MM.1S (cell line): ENCODE data around the gene OR9I1.

ENCODE experiments used
- DNase-seq: peaks from one replicate; pipeline ENCODE4 v3.0.0-alpha.2; 2015
- H2AFZ ChIP-seq: fragments of 300-600 bp; sonication (generic); 2 replicates; pipeline ENCODE4 v1.6.0; 2016; ENCODE audit warnings: antibody characterized with exemption, low read length
- H3F3A ChIP-seq: fragments of 300-600 bp; sonication (generic); 2 replicates; pipeline ENCODE4 v1.6.1; 2016; ENCODE audit warnings: mild to moderate bottlenecking, antibody characterized with exemption, low read length, moderate library complexity, mixed read lengths; ENCODE audit not compliant: insufficient read depth
- H3K27ac ChIP-seq: fragments of 300-600 bp; sonication (generic); 2 replicates; pipeline ENCODE4 v1.5.1; 2016; ENCODE audit warnings: mild to moderate bottlenecking, low read length
- H3K27me3 ChIP-seq: fragments of 300-600 bp; sonication (generic); replicated peaks from 2 replicates; pipeline ENCODE4 v1.6.0; 2016; ENCODE audit warnings: low read length; ENCODE audit not compliant: insufficient read depth
- H3K36me3 ChIP-seq: fragments of 300-600 bp; sonication (generic); replicated peaks from 2 replicates; pipeline ENCODE4 v1.6.1; 2016; ENCODE audit warnings: mild to moderate bottlenecking, low read length, mixed read lengths; ENCODE audit not compliant: insufficient read depth
- H3K4me1 ChIP-seq: fragments of 300-600 bp; sonication (generic); 2 replicates; pipeline ENCODE4 v1.6.1; 2016; ENCODE audit warnings: low read length, mixed read lengths
- H3K4me2 ChIP-seq: fragments of 300-600 bp; sonication (generic); 2 replicates; pipeline ENCODE4 v1.6.0; 2016; ENCODE audit warnings: low read depth, low read length
- H3K4me3 ChIP-seq: fragments of 300-600 bp; sonication (generic); 2 replicates; pipeline ENCODE4 v1.5.1; 2016; ENCODE audit warnings: low read length, mixed read lengths
- H3K79me2 ChIP-seq: fragments of 300-600 bp; sonication (generic); 2 replicates; pipeline ENCODE4 v1.6.1; 2016; ENCODE audit warnings: mixed run types, low read length, mixed read lengths
- H3K9ac ChIP-seq: fragments of 300-600 bp; sonication (generic); 2 replicates; pipeline ENCODE4 v1.6.1; 2016; ENCODE audit warnings: low read length, mixed read lengths
- H3K9me2 ChIP-seq: fragments of 300-600 bp; sonication (generic); replicated peaks from 2 replicates; pipeline ENCODE4 v1.6.1; 2016; ENCODE audit warnings: mild to moderate bottlenecking, low read length, mixed read lengths; ENCODE audit not compliant: insufficient read depth
- H3K9me3 ChIP-seq: fragments of 300-600 bp; sonication (generic); replicated peaks from 2 replicates; pipeline ENCODE4 v1.6.1; 2016; ENCODE audit warnings: mild to moderate bottlenecking, low read length, mixed read lengths; ENCODE audit not compliant: insufficient read depth
- H4K20me1 ChIP-seq: fragments of 300-600 bp; sonication (generic); 2 replicates; pipeline ENCODE4 v1.6.1; 2016; ENCODE audit warnings: mild to moderate bottlenecking, low read length, moderate library complexity, mixed read lengths; ENCODE audit not compliant: insufficient read depth
- EZH2 ChIP-seq: fragments of 300-600 bp; sonication (generic); optimal IDR thresholded peaks from 2 replicates; pipeline ENCODE3; 2017; ENCODE audit warnings: low read depth, mild to moderate bottlenecking, antibody characterized with exemption, low read length, mixed read lengths
- EZH2phosphoT487 ChIP-seq: fragments of 300-600 bp; sonication (generic); IDR thresholded peaks from 2 replicates; pipeline ENCODE4 v1.6.1; 2018; ENCODE audit warnings: antibody characterized with exemption, low read length
- TF ChIP-seq, protein P1 (sequence below): fragments of 300-600 bp; sonication (generic); IDR thresholded peaks from 2 replicates; pipeline ENCODE4 v1.5.1; 2016; ENCODE audit warnings: antibody characterized with exemption, low read length, mixed read lengths

Gene OR9I1

DNA sequence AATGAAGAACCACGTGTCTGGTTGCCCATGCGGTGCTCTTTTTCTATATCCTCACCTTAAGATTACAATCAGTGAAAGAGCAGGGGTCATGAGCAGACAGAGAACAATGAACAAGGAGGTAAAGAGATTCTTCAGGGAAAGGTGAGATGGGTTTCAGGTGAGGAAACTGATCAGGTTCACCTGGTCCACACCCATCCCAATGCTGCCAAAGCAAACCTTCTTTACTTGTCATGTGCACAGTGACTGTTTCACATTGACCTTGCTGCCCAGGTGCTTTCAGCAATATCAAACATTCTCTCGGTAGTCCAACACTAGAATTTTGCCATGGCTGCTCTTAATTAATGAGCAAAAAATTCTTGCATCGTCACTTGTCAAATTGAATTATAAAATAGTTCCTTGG, 39.1 kb upstream of the OR9I1 start:
- TF ChIP-seq, protein P1, sequence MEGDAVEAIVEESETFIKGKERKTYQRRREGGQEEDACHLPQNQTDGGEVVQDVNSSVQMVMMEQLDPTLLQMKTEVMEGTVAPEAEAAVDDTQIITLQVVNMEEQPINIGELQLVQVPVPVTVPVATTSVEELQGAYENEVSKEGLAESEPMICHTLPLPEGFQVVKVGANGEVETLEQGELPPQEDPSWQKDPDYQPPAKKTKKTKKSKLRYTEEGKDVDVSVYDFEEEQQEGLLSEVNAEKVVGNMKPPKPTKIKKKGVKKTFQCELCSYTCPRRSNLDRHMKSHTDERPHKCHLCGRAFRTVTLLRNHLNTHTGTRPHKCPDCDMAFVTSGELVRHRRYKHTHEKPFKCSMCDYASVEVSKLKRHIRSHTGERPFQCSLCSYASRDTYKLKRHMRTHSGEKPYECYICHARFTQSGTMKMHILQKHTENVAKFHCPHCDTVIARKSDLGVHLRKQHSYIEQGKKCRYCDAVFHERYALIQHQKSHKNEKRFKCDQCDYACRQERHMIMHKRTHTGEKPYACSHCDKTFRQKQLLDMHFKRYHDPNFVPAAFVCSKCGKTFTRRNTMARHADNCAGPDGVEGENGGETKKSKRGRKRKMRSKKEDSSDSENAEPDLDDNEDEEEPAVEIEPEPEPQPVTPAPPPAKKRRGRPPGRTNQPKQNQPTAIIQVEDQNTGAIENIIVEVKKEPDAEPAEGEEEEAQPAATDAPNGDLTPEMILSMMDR: no peak
- no peak for TF ChIP-seq EZH2phosphoT487
- no peak for TF ChIP-seq EZH2
- H3K9me2 ChIP-seq: no peaks in the 10 kb centered on the region

DNA sequence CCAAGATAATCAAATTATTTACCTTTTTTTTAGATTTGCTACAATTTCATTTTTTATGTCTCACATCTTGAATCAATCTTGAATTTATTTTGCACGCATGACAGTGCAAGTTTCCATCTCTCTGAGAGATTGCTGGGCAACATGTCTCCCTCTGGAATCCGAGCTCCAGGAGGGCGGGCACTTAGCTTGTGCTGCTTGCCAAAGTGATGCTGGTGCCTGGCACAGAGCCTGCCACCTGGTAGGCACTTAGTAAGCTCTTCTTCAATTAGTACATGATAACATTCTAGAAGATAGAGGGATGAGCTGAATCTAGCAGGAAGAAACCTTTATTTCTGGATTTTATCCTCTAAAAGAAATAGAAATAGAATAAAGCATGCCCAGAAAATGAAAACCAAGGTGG, 27.5 kb upstream of the OR9I1 start:
- H3F3A ChIP-seq: no peaks in the 10 kb centered on the region
- no peaks in the 10 kb centered on the region for H3K9me3 ChIP-seq
- H3K79me2 ChIP-seq: no peaks in the 10 kb centered on the region
- no peaks in the 10 kb centered on the region for H3K9me2 ChIP-seq
- H3K4me2 ChIP-seq: no peak overlapping the region
- no peak overlapping the region for H3K4me3 ChIP-seq
- no peak overlapping the region for H3K27ac ChIP-seq
- H4K20me1 ChIP-seq: no peaks in the 10 kb centered on the region
- no peak for DNase-seq
- H2AFZ ChIP-seq: no peak overlapping the region
- H3K36me3 ChIP-seq: no peaks in the 10 kb centered on the region
- H3K4me1 ChIP-seq: no peaks in the 10 kb centered on the region
- no peaks in the 10 kb centered on the region for H3K27me3 ChIP-seq
- H3K9ac ChIP-seq: no peak overlapping the region
- TF ChIP-seq EZH2phosphoT487 (no peak), EZH2 (no peak)
- TF ChIP-seq, protein P1: no peak

More for the DNA sequence above, 39.1 kb upstream of the OR9I1 start:
- Histone ChIP-seq H4K20me1 (no peaks in the 10 kb centered on the region), H3K36me3 (no peaks in the 10 kb centered on the region), H3K9me3 (no peaks in the 10 kb centered on the region), H3K79me2 (no peaks in the 10 kb centered on the region), H3K4me3 (no peak overlapping the region), H3K27me3 (no peaks in the 10 kb centered on the region), H3F3A (no peaks in the 10 kb centered on the region), H2AFZ (no peak overlapping the region), H3K9ac (no peak overlapping the region), H3K27ac (no peak overlapping the region), H3K4me1 (no peaks in the 10 kb centered on the region), H3K4me2 (no peak overlapping the region)
- DNase-seq: no peak

DNA sequence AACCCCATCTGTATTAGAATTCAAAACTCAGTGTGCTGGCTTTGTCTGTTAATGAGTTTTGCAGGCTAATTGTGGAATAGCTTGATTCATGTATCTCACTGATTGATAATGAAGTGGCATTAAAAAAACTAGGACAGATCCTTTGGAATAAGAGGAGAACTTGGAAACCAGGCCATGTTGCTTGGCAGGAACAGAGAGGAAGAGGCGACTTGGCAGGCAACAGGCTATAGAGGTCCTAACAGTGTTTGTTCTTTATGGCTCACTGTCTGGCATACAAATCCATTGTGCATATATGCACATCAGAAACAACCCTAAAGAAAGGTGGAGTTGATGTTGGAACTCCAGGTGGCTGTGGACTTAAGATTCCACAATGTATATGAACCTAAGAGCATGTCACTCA, 17.4 kb upstream of the OR9I1 start:
- TF ChIP-seq EZH2 (no peak), EZH2phosphoT487 (no peak)
- TF ChIP-seq, protein P1: no peak
- Histone ChIP-seq H3K79me2 (no peaks in the 10 kb centered on the region), H3K4me1 (no peaks in the 10 kb centered on the region), H3K4me3 (no peak overlapping the region), H2AFZ (no peak overlapping the region), H3F3A (no peaks in the 10 kb centered on the region), H3K27ac (no peak overlapping the region), H3K4me2 (no peak overlapping the region), H3K27me3 (no peaks in the 10 kb centered on the region), H3K9me2 (no peaks in the 10 kb centered on the region), H3K9me3 (no peaks in the 10 kb centered on the region), H4K20me1 (no peaks in the 10 kb centered on the region), H3K36me3 (no peaks in the 10 kb centered on the region), H3K9ac (no peak overlapping the region)
- no peak for DNase-seq
